HepG2 (cell line): ENCODE data around the gene ATP2B3. TPM values are rescaled to one million over a fixed set of nuclear protein-coding genes. Genes with fewer than 3 reads are reported as not detected.

Experiments
- ATAC-seq: fragments of 200-7000 bp; cut with Tn5 transposase; 3 replicates; pipeline ENCODE4 v1.9.1; 2020; ENCODE audit warnings: mild to moderate bottlenecking, moderate library complexity
- BruUV-seq: library from RNA; stranded (reverse); fragments of 400-500 nt; replicated peaks from 2 replicates; lab custom pipeline; 2021; lab: Mats Ljungman, UMichigan
- CTCF ChIA-PET: fragments of 300-600 bp; formaldehyde crosslinking; extraction: SDS; loops from one replicate; lab custom pipeline; 2021; ENCODE audit warnings: low total read pairs, inconsistent platforms, low intra/inter-chr PET ratio; lab: Yijun Ruan, JAX
- POLR2A ChIA-PET: fragments of 350-600 bp; sonication (Branson Sonifier 250); formaldehyde crosslinking; loops from one replicate; lab custom pipeline; 2020; ENCODE audit warnings: antibody characterized with exemption, inconsistent platforms; lab: Yijun Ruan, JAX
- DNase-seq: peaks from one replicate; pipeline ENCODE4 v3.0.0-alpha.2; 2015; ENCODE audit warnings: low spot score
- FAIRE-seq: peaks from 3 replicates; lab custom pipeline; 2011; peaks lifted over from hg19 to GRCh38; lab: Jason Lieb, UNC
- H2AFZ ChIP-seq: one replicate; pipeline ENCODE4 v1.6.1; 2011; ENCODE audit warnings: low read length, inconsistent platforms
- H3K27ac ChIP-seq: fragments of 300-600 bp; 3 replicates; pipeline ENCODE4 v1.8.0; 2011; ENCODE audit warnings: mixed run types, mild to moderate bottlenecking, mixed read lengths, low read length, inconsistent platforms; ENCODE audit not compliant: insufficient read depth; ENCODE audit errors: extremely low read length
- H3K27me3 ChIP-seq, 2 experiments: fragments of 200-600 bp in 1 of 2; 2 replicates in 1 of 2; 3 replicates in 1 of 2; pipeline versions ENCODE4 v1.6.0 to v1.8.0; 2011; ENCODE audit warnings: low read length in 2 of 2, mild to moderate bottlenecking in 2 of 2, moderate library complexity in 2 of 2, inconsistent platforms in 1 of 2; ENCODE audit not compliant: insufficient read depth in 2 of 2, control insufficient read depth in 1 of 2
- H3K36me3 ChIP-seq, 2 experiments: fragments of 200-600 bp in 1 of 2; replicated peaks in 1 of 2; 2 replicates in 1 of 2; 3 replicates in 1 of 2; pipeline versions ENCODE4 v1.5.1 to v1.8.0; 2011; ENCODE audit warnings: low read length in 2 of 2, inconsistent platforms in 1 of 2; ENCODE audit not compliant: insufficient read depth in 2 of 2, control insufficient read depth in 1 of 2
- H3K4me1 ChIP-seq: 2 replicates; pipeline ENCODE4 v1.5.1; 2012; ENCODE audit warnings: low read length, inconsistent platforms; ENCODE audit not compliant: insufficient read depth
- H3K4me2 ChIP-seq: 2 replicates; pipeline ENCODE4 v1.6.0; 2011; ENCODE audit warnings: low read depth, low read length, inconsistent platforms
- H3K4me3 ChIP-seq, 3 experiments: fragments of 200-600 bp in 1 of 3; sonication (generic), shearing (Covaris generic) in 1 of 3; replicated peaks in 1 of 3; 2 replicates each; pipeline ENCODE4 v1.5.1; 2011 to 2016; ENCODE audit warnings: low read length in 3 of 3, inconsistent platforms in 2 of 3, low read depth in 2 of 3, mild to moderate bottlenecking in 2 of 3, control low read depth in 1 of 3, mixed read lengths in 1 of 3; ENCODE audit not compliant: insufficient read depth in 1 of 3
- H3K79me2 ChIP-seq: one replicate; pipeline ENCODE4 v1.6.1; 2011; ENCODE audit warnings: low read length, inconsistent platforms; ENCODE audit not compliant: insufficient read depth
- H3K9ac ChIP-seq: 2 replicates; pipeline ENCODE4 v1.6.0; 2011; ENCODE audit warnings: mild to moderate bottlenecking, low read depth, low read length, inconsistent platforms; ENCODE audit not compliant: insufficient read depth
- H3K9me3 ChIP-seq: 2 replicates; pipeline ENCODE4 v1.5.1; 2012; ENCODE audit warnings: mild to moderate bottlenecking, low read length
- H4K20me1 ChIP-seq: 2 replicates; pipeline ENCODE4 v1.6.0; 2011; ENCODE audit warnings: inconsistent platforms, mild to moderate bottlenecking, low read length, moderate library complexity; ENCODE audit not compliant: insufficient read depth
- MAFG ChIP-seq: sonication (generic); formaldehyde crosslinking; IDR thresholded peaks from 2 replicates; pipeline ENCODE4 v1.5.1; 2020; ENCODE audit warnings: mild to moderate bottlenecking, missing genetic modification reagents
- RFXANK ChIP-seq: IDR thresholded peaks from 2 replicates; pipeline ENCODE4 v1.6.1; 2016
- SIX1 ChIP-seq: sonication (generic); formaldehyde crosslinking; IDR thresholded peaks from 2 replicates; pipeline ENCODE4 v1.4.0; 2020; ENCODE audit warnings: missing genetic modification reagents, borderline replicate concordance
- ZFYVE20 ChIP-seq: sonication (generic); formaldehyde crosslinking; IDR thresholded peaks from 2 replicates; pipeline ENCODE4 v1.8.0; 2023; ENCODE audit warnings: low read depth, mild to moderate bottlenecking, moderate library complexity, missing genetic modification reagents, borderline replicate concordance
- ZNF10 ChIP-seq: sonication (generic); formaldehyde crosslinking; IDR thresholded peaks from 2 replicates; pipeline ENCODE4 v1.4.0; 2020; ENCODE audit warnings: mild to moderate bottlenecking, low read depth, missing genetic modification reagents, borderline replicate concordance
- ZNF546 ChIP-seq: sonication (generic); formaldehyde crosslinking; conservative IDR thresholded peaks from 2 replicates; pipeline ENCODE4 v1.8.1; 2023; ENCODE audit warnings: mild to moderate bottlenecking, missing genetic modification reagents
- ZNF589 ChIP-seq: sonication (generic); formaldehyde crosslinking; conservative IDR thresholded peaks from 2 replicates; pipeline ENCODE4 v1.8.0; 2022; ENCODE audit warnings: mild to moderate bottlenecking, moderate library complexity, missing genetic modification reagents
- ZNF75D ChIP-seq: sonication (generic); formaldehyde crosslinking; IDR thresholded peaks from 2 replicates; pipeline ENCODE4 v1.8.1; 2023; ENCODE audit warnings: missing genetic modification reagents, mild to moderate bottlenecking, borderline replicate concordance
- WGBS: methylation state at CpG from one replicate; pipeline ENCODE4 v1.1.6; 2017; ENCODE audit warnings: low lambda C conversion rate; 5-methylcytosine and 5-hydroxymethylcytosine counted together
- in situ Hi-C: cut with HindIII; loops from 2 replicates; pipeline ENCODE4 v1.10.0; 2017; ENCODE audit warnings: low pct_unique_long_range_greater_than_20kb; ENCODE audit not compliant: extremely low pct_ligation_motif_present
- intact Hi-C: fragments of 100-400 bp; cut with micrococcal nuclease; formaldehyde crosslinking; loops from one replicate; pipeline ENCODE4 v1.10.0; 2022; ENCODE audit not compliant: unreplicated experiment
- polyA plus RNA-seq, 8 experiments: library from polyadenylated mRNA; depleted of rRNA in 3 of 8; stranded (reverse) in 7 of 8; unstranded in 1 of 8; fragments of >200 nt; fragmentation: Illumina TruSeq in 4 of 8; extraction: Trizol in 4 of 8; gene quantifications; 2 replicates each; pipeline versions ENCODE4 v1.2.1 to v1.2.3, GENCODE V29; 2011 to 2016; ENCODE audit warnings: low read depth in 4 of 8, missing spikeins in 1 of 8, mixed read lengths in 1 of 8; ENCODE audit not compliant: insufficient read depth in 1 of 8
- total RNA-seq, 5 experiments: library from RNA; depleted of rRNA; stranded (reverse); fragments of >200 nt; fragmentation: Illumina TruSeq; extraction: Trizol; gene quantifications; 2 replicates each; pipeline ENCODE4 v1.2.3, GENCODE V29; 2016; ENCODE audit warnings: low read depth in 1 of 5
- TF ChIP-seq, protein P1 (sequence below): sonication (generic); formaldehyde crosslinking; IDR thresholded peaks from 2 replicates; pipeline ENCODE4 v1.4.0; 2020; ENCODE audit warnings: missing genetic modification reagents, mild to moderate bottlenecking, borderline replicate concordance
- TF ChIP-seq, protein P2 (sequence below): IDR thresholded peaks from 2 replicates; pipeline ENCODE4 v1.6.1; 2016; ENCODE audit warnings: missing genetic modification reagents, missing compliant biosample characterization
- TF ChIP-seq, protein P3 (sequence below): sonication (generic); formaldehyde crosslinking; IDR thresholded peaks from 2 replicates; pipeline ENCODE4 v1.8.1; 2022; ENCODE audit warnings: mild to moderate bottlenecking, missing genetic modification reagents
- TF ChIP-seq, protein P4 (sequence below): sonication (generic); formaldehyde crosslinking; IDR thresholded peaks from 2 replicates; pipeline ENCODE4 v1.4.0; 2020; ENCODE audit warnings: missing genetic modification reagents, low read depth, mild to moderate bottlenecking, borderline replicate concordance
- TF ChIP-seq, protein P5 (sequence below): sonication (generic); formaldehyde crosslinking; conservative IDR thresholded peaks from 2 replicates; pipeline ENCODE4 v1.8.0; 2022; ENCODE audit warnings: missing genetic modification reagents

The ATP2B3 gene
- total and polyA plus RNA-seq, 2 of the 13 experiments (the other 11 are each of a cell fraction or from before 2014, with no cell fraction given), result not detected

DNA sequence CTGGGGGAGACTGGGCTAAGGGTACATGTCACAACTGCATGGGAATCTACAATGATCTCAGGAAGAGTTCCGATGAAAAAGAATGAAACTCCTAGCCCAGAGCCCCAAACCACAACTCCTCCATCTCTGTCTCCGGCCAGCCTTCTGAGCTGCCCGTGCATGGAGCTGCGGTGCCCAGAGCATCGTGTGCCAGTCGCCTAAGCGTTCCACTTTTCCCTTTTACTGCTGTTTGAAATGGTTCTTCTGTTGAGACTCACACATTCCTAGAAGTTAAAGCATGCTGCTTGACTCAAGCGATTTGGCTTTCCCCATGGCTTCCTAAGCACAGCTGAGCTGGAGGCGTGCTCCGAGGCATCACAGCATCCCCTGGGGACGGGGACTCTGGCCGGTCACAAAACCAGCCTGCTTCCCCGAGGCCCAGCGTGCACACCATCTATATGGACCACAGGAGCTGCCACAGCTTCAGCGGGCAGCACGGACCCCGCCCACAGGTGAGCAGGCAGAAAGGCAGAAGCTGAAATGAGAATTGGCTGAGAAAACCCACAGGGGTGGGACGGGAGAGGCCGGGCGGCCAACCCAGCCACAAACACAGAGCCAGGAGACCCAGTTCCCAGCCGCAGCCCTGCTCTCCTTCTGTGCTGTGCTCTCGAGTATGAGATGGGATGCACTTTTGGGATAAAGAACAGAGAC lies 76.5 kb downstream of the ATP2B3 start:
- intact Hi-C loops (no loop called here), in situ Hi-C loops (no loop called here)
- WGBS, result 98% methylated on average over 10 of the region's 22 CpGs
- Histone ChIP-seq H3K9ac (no peak overlapping the region), H4K20me1 (no peaks in the 10 kb centered on the region), H3K27ac (no peak overlapping the region), H3K4me3 (no peak overlapping the region), H3K27me3 (no peaks in the 10 kb centered on the region), H2AFZ (no peak overlapping the region), H3K36me3 (peaks cover 3 to 7% of the 10 kb centered on the region in 2 experiments; a peak in 3 of 5 replicates), H3K9me3 (no peaks in the 10 kb centered on the region), H3K79me2 (peaks cover 9% of the 10 kb centered on the region), H3K4me1 (peaks cover 17% of the 10 kb centered on the region), H3K4me2 (no peak overlapping the region)
- ChIA-PET POLR2A (interaction anchor here (0.6 kb wide), 1 partner anchor 123 kb away, joined by 3 read pairs; no protein-coding TSS in a partner anchor), CTCF (no interaction called here)
- FAIRE-seq (no peak), DNase-seq (no peak), ATAC-seq (no peak)
- BruUV-seq, result no TSS peak
- TF ChIP-seq, protein P1, sequence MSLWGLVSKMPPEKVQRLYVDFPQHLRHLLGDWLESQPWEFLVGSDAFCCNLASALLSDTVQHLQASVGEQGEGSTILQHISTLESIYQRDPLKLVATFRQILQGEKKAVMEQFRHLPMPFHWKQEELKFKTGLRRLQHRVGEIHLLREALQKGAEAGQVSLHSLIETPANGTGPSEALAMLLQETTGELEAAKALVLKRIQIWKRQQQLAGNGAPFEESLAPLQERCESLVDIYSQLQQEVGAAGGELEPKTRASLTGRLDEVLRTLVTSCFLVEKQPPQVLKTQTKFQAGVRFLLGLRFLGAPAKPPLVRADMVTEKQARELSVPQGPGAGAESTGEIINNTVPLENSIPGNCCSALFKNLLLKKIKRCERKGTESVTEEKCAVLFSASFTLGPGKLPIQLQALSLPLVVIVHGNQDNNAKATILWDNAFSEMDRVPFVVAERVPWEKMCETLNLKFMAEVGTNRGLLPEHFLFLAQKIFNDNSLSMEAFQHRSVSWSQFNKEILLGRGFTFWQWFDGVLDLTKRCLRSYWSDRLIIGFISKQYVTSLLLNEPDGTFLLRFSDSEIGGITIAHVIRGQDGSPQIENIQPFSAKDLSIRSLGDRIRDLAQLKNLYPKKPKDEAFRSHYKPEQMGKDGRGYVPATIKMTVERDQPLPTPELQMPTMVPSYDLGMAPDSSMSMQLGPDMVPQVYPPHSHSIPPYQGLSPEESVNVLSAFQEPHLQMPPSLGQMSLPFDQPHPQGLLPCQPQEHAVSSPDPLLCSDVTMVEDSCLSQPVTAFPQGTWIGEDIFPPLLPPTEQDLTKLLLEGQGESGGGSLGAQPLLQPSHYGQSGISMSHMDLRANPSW (CRISPR knock-in tag), result no peak
- TF ChIP-seq MAFG (CRISPR knock-in tag) (no peak), ZNF546 (CRISPR knock-in tag) (no peak), ZNF589 (CRISPR knock-in tag) (no peak), RFXANK (CRISPR knock-in tag) (no peak), ZFYVE20 (CRISPR knock-in tag) (no peak), SIX1 (CRISPR knock-in tag) (no peak), ZNF75D (no peak), ZNF10 (CRISPR knock-in tag) (no peak)
- TF ChIP-seq, protein P2, sequence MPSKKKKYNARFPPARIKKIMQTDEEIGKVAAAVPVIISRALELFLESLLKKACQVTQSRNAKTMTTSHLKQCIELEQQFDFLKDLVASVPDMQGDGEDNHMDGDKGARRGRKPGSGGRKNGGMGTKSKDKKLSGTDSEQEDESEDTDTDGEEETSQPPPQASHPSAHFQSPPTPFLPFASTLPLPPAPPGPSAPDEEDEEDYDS (CRISPR knock-in tag), result no peak
- TF ChIP-seq, protein P3, sequence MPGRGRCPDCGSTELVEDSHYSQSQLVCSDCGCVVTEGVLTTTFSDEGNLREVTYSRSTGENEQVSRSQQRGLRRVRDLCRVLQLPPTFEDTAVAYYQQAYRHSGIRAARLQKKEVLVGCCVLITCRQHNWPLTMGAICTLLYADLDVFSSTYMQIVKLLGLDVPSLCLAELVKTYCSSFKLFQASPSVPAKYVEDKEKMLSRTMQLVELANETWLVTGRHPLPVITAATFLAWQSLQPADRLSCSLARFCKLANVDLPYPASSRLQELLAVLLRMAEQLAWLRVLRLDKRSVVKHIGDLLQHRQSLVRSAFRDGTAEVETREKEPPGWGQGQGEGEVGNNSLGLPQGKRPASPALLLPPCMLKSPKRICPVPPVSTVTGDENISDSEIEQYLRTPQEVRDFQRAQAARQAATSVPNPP (CRISPR knock-in tag), result no peak
- TF ChIP-seq, protein P4, sequence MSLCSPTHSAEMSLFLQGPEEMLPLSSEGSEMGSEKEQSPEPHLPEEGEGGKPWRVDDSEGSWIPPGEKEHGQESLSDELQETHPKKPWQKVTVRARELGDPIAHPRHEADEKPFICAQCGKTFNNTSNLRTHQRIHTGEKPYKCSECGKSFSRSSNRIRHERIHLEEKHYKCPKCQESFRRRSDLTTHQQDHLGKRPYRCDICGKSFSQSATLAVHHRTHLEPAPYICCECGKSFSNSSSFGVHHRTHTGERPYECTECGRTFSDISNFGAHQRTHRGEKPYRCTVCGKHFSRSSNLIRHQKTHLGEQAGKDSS (CRISPR knock-in tag), result no peak
- TF ChIP-seq, protein P5, sequence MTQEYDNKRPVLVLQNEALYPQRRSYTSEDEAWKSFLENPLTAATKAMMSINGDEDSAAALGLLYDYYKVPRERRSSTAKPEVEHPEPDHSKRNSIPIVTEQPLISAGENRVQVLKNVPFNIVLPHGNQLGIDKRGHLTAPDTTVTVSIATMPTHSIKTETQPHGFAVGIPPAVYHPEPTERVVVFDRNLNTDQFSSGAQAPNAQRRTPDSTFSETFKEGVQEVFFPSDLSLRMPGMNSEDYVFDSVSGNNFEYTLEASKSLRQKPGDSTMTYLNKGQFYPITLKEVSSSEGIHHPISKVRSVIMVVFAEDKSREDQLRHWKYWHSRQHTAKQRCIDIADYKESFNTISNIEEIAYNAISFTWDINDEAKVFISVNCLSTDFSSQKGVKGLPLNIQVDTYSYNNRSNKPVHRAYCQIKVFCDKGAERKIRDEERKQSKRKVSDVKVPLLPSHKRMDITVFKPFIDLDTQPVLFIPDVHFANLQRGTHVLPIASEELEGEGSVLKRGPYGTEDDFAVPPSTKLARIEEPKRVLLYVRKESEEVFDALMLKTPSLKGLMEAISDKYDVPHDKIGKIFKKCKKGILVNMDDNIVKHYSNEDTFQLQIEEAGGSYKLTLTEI (CRISPR knock-in tag), result no peak
